HCT116 (cell line): ENCODE results near the gene LIPH.

ENCODE experiments used
- CEBPB ChIP-seq: IDR thresholded peaks from 2 replicates; pipeline ENCODE4 v1.6.1; 2012; ENCODE audit warnings: low read depth
- EZH2phosphoT487 ChIP-seq: fragments of 200-600 bp; IDR thresholded peaks from 2 replicates; pipeline ENCODE4 v1.6.1; 2018; ENCODE audit warnings: antibody characterized with exemption, borderline replicate concordance
- POLR2A ChIP-seq: IDR thresholded peaks from 2 replicates; pipeline ENCODE4 v1.7.0; 2011; ENCODE audit warnings: borderline replicate concordance; ENCODE audit not compliant: insufficient read depth, insufficient read length; ENCODE audit errors: extremely low read depth
- POLR2AphosphoS5 ChIP-seq: IDR thresholded peaks from 2 replicates; pipeline ENCODE4 v1.6.1; 2011; ENCODE audit warnings: mild to moderate bottlenecking, low read depth, low read length, moderate library complexity
- RAD21 ChIP-seq: IDR thresholded peaks from 2 replicates; pipeline ENCODE4 v1.6.1; 2012; ENCODE audit warnings: low read depth, mild to moderate bottlenecking
- ZFX ChIP-seq: fragments of 450-650 bp; IDR thresholded peaks from 2 replicates; pipeline ENCODE4 v1.6.1; 2017
- TF ChIP-seq, protein P1 (sequence below): IDR thresholded peaks from 2 replicates; pipeline ENCODE4 v1.6.1; 2012; ENCODE audit warnings: low read depth
- TF ChIP-seq, protein P2 (sequence below), 3 experiments: fragments of 200-600 bp in 1 of 3; sonication (generic) in 1 of 3; IDR thresholded peaks in 2 of 3; conservative IDR thresholded peaks in 1 of 3; 2 replicates each; pipeline ENCODE4 v1.5.1; 2012 to 2017; ENCODE audit warnings: low read depth in 2 of 3, low read length in 2 of 3, antibody characterized with exemption in 1 of 3, borderline replicate concordance in 1 of 3, control low read depth in 1 of 3, mild to moderate bottlenecking in 1 of 3, mixed read lengths in 1 of 3, mixed run types in 1 of 3, moderate library complexity in 1 of 3; ENCODE audit not compliant: insufficient read depth in 1 of 3
- TF ChIP-seq, protein P3 (sequence below): IDR thresholded peaks from 2 replicates; pipeline ENCODE4 v1.6.1; 2012

DNA sequence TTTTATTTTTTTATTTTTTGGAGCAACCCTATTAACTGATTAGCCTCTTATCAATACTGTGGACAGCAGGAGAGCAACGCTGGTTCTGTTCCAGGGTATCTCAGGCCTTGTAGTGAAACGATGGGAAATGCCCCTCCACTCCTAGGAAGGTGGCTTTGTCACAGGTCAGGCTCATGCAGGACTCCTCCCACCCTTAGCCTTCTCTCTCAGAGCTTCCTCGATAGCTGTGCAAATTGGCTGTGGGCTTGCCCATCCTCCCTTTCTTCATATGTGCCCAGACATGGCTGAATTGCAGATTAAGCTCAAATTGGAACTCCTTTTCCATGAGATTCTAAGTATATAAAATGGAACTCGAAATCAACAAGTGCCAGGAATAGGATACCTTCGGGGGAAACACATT is 92.1 kb downstream of the LIPH start:
- TF ChIP-seq, protein P1, sequence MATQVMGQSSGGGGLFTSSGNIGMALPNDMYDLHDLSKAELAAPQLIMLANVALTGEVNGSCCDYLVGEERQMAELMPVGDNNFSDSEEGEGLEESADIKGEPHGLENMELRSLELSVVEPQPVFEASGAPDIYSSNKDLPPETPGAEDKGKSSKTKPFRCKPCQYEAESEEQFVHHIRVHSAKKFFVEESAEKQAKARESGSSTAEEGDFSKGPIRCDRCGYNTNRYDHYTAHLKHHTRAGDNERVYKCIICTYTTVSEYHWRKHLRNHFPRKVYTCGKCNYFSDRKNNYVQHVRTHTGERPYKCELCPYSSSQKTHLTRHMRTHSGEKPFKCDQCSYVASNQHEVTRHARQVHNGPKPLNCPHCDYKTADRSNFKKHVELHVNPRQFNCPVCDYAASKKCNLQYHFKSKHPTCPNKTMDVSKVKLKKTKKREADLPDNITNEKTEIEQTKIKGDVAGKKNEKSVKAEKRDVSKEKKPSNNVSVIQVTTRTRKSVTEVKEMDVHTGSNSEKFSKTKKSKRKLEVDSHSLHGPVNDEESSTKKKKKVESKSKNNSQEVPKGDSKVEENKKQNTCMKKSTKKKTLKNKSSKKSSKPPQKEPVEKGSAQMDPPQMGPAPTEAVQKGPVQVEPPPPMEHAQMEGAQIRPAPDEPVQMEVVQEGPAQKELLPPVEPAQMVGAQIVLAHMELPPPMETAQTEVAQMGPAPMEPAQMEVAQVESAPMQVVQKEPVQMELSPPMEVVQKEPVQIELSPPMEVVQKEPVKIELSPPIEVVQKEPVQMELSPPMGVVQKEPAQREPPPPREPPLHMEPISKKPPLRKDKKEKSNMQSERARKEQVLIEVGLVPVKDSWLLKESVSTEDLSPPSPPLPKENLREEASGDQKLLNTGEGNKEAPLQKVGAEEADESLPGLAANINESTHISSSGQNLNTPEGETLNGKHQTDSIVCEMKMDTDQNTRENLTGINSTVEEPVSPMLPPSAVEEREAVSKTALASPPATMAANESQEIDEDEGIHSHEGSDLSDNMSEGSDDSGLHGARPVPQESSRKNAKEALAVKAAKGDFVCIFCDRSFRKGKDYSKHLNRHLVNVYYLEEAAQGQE, result no peak
- TF ChIP-seq, protein P2, sequence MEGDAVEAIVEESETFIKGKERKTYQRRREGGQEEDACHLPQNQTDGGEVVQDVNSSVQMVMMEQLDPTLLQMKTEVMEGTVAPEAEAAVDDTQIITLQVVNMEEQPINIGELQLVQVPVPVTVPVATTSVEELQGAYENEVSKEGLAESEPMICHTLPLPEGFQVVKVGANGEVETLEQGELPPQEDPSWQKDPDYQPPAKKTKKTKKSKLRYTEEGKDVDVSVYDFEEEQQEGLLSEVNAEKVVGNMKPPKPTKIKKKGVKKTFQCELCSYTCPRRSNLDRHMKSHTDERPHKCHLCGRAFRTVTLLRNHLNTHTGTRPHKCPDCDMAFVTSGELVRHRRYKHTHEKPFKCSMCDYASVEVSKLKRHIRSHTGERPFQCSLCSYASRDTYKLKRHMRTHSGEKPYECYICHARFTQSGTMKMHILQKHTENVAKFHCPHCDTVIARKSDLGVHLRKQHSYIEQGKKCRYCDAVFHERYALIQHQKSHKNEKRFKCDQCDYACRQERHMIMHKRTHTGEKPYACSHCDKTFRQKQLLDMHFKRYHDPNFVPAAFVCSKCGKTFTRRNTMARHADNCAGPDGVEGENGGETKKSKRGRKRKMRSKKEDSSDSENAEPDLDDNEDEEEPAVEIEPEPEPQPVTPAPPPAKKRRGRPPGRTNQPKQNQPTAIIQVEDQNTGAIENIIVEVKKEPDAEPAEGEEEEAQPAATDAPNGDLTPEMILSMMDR (IDR thresholded peaks at IDR 0.05 in 2 of 3, conservative IDR thresholded peaks at IDR 0.05 in 1 of 3; ENCODE audit: borderline replicate concordance in 1 of 3, insufficient read depth in 1 of 3, low read depth in 2 of 3, low read length in 2 of 3), result no peak
- no peak for TF ChIP-seq POLR2AphosphoS5
- TF ChIP-seq EZH2phosphoT487, result no peak
- no peak for TF ChIP-seq POLR2A
- no peak for TF ChIP-seq RAD21
- no peak for TF ChIP-seq CEBPB
- no peak for TF ChIP-seq ZFX
- TF ChIP-seq, protein P3, sequence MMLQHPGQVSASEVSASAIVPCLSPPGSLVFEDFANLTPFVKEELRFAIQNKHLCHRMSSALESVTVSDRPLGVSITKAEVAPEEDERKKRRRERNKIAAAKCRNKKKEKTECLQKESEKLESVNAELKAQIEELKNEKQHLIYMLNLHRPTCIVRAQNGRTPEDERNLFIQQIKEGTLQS, result no peak
